GM18519 (cell line): Measurements from ENCODE around the gene EZH2.

ENCODE experiments used
- ATAC-seq: cut with Tn5 transposase; IDR thresholded peaks from one replicate; pipeline ENCODE4 v1.9.1; 2021; ENCODE audit warnings: mild to moderate bottlenecking, moderate library complexity; ENCODE audit not compliant: unreplicated experiment, low FRiP score

Gene EZH2

DNA sequence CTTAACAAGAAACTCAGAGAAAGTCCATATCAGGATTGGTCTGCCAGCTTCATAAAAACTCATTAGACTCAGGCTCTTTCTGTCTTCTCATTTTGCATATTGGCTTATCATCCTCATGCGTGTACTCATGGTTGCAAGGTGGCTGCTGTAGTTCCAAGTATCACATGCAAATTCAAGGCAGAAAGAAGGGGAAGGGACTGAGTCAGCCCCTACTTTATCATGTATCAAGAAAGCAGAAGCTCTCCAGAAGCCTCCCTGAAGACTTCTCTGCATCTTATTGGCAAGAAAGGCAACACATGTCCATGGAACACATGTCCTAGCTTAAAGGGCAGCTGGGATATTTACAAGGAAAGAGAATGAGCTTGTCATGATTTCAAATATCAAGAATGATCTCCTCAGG is 19.4 kb upstream of the EZH2 start:
- no peak for ATAC-seq

GRCh38 chr7:148901178-148901577 is 17.1 kb upstream of the EZH2 start:
- ATAC-seq = no peak

DNA sequence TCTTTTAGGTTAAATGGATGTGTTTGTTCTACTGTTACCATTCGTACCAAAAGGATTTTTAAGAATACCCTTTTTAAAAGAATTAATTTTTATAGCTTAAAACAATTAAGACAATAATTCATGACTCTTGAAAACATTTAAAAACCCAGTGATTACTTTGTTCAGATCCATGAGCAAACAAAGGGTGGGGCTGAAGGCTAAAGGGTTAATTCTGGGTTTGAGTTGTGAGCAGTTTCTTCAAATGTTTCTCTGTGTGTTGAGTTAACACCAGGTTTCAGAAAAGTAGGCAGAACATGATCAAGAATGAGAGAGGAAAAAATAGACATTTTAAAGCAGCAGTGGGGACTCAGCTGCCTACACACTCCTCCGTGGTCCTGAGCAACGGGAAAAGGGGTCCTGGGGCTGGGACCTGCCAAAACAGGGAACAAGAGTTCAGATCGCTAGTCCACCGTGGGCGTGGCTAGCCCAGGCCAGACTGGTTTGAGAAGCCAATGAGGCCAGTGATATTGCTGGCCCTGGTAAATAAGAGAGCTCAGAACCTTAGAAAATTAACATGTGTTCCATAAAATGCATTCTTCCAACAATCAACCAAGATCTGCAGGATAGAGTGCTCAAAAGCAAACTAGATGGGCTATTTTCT is 14.9 kb upstream of the EZH2 start:
- ATAC-seq = no peak

- no peak for ATAC-seq
Measured at GRCh38 chr7:148894591-148894990, 10.5 kb upstream of the EZH2 start.

DNA sequence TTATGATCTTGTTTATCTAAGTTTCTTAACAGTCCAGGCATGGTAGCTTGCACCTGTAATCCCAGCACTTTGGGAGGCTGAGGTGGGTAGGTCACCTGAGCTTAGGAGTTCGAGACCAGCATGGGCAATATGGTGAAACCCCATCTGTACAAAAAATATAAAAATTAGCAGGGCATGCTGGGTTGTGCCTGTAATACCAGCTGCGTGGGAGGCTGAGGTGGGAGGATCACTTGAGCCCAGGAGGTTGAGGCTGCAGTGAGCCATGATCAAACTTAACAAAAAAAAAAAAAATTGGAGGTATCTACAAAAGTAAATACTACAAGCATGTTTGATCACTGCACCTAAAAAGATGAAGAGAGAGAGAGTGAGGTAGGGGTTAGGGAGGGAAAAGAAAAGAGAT is 9.0 kb upstream of the EZH2 start:
- ATAC-seq = no peak

- no peak for ATAC-seq
Measured at GRCh38 chr7:148888300-148888699, 4.2 kb upstream of the EZH2 start.

DNA sequence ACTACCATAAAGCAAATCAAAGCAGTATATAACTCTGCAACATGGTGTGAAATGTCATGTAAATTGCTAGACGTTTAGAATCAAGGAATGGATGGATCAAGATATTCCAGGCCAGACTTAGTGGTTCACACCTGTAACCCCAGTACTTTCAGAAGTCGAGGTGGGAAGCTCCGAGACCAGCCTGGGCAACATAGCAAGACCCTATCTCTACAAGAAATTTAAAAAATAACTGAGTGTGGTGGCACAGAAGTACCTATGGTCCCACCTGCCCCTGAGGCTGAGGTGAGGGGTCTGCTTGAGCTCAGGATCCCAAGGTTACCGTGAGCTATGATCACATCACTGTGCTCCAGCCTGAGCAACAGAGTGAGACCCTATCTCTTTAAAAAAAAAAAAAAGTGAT is 2.8 kb upstream of the EZH2 start:
- no peak for ATAC-seq

DNA sequence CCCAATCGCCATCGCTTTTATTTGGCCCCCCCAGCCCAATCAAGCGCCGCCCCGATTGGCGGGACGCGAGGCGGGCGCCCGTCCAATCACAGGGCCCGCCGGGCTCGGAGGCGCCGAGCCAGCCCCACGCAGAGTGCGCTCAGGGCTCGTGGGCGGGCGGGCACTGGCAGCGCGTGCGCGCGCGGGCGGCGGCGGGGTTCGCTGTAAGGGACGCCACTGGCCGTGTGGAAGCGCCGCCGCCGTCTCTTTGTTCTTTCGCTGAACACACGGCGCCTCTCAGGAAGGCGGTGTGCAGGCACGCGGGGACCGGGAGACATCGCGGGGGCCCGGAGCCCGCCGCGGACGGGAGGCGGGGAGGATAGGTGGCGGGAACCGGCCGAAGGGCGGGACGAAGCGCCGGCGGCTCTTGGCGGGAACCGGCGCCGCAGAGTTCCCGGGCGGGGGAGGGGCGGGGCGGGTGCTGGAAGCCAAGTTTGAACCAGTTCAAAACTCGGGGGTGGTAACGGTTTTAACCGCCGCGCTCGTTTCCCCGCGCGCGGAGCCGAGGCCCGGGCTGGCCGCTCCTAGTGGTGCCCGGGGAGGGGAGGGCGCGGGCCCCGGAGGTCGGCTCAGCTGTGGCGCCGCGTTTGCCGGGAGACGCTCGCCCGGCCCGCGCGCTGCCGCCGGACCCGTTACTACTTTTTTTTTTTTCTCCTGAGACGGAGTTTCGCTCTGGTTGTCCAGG is 370 bp upstream of the EZH2 start:
- peak; percentile 80 for ATAC-seq

- ATAC-seq = no peak
Measured at GRCh38 chr7:148883266-148884048, 634 bp downstream of the EZH2 start.

GRCh38 chr7:148882841-148883265 is 1.2 kb downstream of the EZH2 start:
- ATAC-seq = no peak

DNA sequence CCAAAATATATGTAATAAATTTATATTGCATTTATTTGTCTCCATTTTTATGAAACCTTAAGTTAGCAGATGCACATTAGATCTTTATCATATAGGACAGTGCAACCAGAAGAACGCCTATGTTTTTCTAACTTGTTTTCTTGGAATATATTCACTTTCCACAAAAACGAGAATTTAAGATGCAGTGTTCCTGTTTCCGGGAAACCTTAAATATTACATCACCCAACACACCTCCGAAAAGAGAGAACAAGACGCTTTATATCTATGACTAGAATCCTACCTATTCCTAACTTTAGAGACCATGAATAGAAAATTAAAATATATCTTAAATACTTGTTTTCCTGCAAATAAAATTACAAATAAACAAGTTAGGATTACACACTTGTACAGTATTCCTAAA is 1.9 kb downstream of the EZH2 start:
- ATAC-seq = no peak

- ATAC-seq = no peak
Measured at GRCh38 chr7:148878317-148878716, 5.8 kb downstream of the EZH2 start.

- ATAC-seq = no peak
Measured at GRCh38 chr7:148877517-148877916, 6.6 kb downstream of the EZH2 start.

DNA sequence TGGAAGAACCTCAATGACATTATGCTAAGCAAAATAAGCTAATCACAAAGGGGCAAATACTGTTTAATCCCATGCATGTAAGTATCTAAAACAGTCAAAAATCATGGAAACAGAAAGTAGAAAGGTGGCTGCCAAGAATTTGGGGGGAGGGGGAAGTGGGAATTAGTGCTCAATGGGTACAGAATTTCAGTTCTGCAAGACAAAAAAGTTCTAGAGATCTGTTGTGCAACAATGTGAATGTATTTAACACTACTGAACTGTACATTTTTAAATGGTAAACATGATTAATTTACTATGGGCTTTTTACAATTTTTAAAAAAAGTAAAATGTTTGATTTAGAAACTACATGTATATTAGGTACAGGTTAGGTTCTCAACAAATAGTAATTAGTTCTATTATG is 11.9 kb downstream of the EZH2 start:
- ATAC-seq = no peak

DNA sequence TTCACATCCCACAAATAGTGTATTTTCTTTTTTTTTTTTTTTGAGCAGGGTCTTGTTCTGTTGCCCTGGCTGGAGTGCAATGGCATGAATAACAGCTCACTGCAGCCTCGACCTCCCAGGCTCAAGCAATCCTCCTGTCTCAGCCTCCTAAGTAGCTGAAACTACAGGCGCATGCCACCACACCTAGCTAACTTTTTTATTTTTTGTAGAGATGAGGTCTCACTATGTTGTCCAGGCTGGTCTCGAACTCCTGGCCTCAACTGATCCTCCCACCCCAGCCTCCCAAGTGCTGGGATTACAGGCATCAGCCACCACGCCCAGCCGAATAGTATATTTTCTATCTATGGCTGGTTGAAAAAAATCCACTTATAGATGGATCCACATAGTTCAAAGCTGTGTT is 12.5 kb downstream of the EZH2 start:
- ATAC-seq = no peak

GRCh38 chr7:148871030-148871429 is 13.1 kb downstream of the EZH2 start:
- no peak for ATAC-seq

GRCh38 chr7:148868378-148868674 is 15.8 kb downstream of the EZH2 start:
- no peak for ATAC-seq

DNA sequence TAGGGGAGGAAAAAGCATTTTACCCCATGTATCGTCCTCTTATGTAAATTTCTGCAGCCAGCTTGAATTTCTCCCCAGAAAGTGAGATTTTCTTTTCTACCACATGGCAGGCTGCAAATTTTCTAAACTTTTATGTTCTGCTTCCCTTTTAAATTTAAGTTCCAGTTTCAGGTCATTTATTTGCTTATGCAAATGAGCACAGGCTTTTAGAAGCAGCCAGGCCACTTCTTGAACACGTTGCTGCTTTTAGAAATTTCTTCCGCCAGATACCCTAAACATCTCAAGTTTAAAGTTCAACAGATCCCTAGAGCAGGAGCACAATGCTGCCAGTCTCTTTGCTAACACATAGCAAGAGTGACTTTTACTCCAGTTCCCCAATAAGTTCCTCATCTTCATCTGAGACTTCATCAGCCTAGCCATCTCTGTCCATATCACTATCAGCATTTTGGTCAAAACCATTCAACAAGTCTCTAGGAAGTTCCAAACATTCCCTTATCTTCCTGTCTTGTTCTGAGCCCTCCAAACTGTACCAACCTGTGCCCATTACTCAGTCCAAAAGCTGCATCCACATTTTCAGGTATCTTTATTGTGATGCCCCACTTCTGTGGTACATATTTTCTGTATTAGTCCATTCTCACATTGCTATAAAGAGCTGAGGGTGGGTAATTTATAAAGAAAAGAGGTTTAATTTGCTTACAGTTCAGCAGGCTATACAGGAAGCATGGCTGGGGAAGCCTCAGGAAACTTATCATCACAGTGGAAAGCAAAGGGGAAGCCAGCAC is 16.3 kb downstream of the EZH2 start:
- ATAC-seq = no peak

DNA sequence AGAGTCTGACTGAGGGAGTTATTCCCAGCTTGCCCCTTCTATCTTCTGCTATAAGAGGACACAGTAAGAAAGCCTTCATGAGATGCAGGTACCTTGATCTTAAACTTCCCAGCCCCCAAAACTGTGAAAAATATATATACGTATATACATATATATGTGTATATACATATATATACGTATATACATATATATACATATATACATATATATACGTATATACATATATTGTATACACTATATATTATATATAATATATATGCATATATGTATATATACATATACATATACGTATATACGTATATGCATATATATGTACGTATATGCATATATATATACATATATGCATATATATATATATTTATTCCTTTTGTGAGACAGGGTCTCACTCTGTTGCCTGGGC is 17.7 kb downstream of the EZH2 start:
- no peak for ATAC-seq

DNA sequence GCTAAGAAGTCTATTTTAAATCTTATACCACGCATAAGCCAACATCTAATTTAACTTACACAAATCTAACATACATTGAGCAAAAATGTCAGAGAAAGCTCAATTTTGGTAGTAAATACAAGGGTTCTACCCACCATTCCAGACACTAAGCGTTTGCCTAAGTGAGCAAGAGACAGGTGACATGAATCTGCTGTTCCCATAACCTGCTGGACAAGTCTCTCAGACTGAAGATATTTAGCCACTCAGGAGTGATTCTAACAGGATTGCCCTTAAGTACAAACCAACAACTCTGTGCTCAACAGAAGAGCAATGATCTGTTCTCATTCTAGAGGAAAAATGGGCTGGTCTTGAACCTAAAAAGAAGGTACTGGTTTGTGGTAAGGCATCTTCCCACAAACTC is 18.8 kb downstream of the EZH2 start:
- ATAC-seq = no peak

GRCh38 chr7:148863324-148863723 is 20.8 kb downstream of the EZH2 start:
- no peak for ATAC-seq
